ENCODE data around the gene PI4K2B. TPM values are rescaled to one million over a fixed set of nuclear protein-coding genes. Genes with fewer than 3 reads are reported as not detected.
"Not testable (repeated sequence)": the region's sequence is repeated elsewhere in the genome, so short reads cannot be mapped to it uniquely, and the experiment has no call there.

The PI4K2B gene
- total RNA-seq, 2 experiments from 2014 or later, result 32.4 to 35.1 TPM

DNA sequence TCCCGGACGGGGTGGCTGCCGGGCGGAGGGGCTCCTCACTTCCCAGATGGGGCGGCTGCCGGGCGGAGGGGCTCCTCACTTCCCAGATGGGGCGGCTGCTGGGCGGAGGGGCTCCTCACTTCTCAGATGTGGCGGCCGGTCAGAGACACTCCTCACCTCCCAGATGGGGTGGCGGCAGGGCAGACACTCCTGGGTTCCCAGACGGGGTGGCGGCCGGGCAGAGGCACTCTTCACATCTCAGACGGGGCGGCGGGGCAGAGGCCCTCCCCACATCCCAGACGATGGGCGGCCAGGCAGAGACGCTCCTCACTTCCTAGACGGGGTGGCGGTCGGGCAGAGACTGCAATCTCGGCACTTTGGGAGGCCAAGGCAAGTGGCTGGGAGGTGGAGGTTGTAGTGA, 15.7 kb downstream of the PI4K2B start:
- H3K27me3 Mint-ChIP-seq; H3K4me3 Mint-ChIP-seq; DNase-seq; H3K9me3 Mint-ChIP-seq; POLR2A ChIA-PET; H3K27ac Mint-ChIP-seq; ATAC-seq (ENCODE audit: low read depth): not testable (repeated sequence)
- peaks cover 32% of the 10 kb centered on the region for H3K36me3 Mint-ChIP-seq
- H3K4me1 Mint-ChIP-seq, result peaks cover 27% of the 10 kb centered on the region

DNA sequence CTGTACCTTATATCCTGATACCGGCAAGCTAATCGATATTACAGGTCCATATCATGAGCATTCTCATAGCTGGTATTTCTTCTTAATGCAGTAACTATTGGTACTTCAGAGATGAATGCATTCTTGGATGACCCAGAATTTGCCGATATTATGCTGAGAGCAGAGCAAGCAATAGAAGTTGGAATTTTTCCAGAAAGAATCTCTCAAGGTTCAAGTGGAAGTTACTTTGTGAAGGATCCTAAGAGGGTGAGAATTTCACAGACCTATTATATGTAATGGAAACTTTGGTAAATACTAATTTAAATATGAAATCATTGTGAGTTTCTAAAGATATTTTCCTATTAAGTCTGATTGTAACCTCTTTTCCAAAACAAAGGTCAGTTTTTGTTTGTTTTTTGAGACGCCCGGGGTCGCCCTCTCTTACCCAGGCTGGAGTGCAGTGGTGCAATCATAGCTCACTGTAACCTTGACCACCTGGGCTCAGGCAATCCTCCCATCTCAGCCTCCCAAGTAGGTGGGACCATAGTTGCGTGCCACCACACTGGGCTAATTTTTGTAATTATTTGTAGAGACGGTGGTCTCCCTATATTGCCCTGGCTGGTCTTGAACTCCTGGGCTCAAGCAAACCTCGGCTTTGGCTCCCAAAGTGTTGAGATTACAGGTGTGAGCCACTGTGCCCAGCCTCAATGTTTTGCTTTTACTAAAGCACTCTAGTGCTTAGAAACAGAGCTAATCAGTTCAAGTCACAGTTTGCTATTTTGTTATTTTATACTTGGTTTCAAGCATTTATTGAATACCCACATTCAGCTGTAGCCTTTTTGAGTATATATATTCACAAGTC, 18.6 kb downstream of the PI4K2B start:
- H3K27ac Mint-ChIP-seq, result no peak overlapping the region
- POLR2A ChIA-PET, result no interaction called here
- H3K4me3 Mint-ChIP-seq, result no peak overlapping the region

DNA sequence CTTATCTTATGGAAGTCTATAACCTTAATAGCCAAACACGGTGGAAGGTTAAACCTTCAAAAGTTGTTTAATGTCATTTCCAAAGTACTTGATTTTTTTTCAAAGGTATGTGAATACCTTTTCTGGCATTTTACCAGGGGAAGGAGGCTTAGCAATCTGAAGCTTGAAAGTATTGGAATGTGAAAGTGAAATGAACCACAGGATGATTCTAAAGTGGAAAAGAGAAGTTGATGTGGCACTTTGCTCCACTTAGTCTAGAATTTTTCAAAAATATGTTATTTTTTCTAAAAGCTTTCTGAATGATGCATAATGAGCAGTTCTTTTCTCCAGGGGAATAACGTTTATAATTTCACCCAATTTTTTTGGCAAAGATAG, 19.2 kb downstream of the PI4K2B start:
- peaks cover 27% of the 10 kb centered on the region for H3K4me1 Mint-ChIP-seq
- DNase-seq (no peak), ATAC-seq (ENCODE audit: low read depth) (no peak)
- POLR2A ChIA-PET, result no interaction called here
- H3K9me3 Mint-ChIP-seq, result no peaks in the 10 kb centered on the region
- peaks cover 18% of the 10 kb centered on the region for H3K36me3 Mint-ChIP-seq
- no peaks in the 10 kb centered on the region for H3K27me3 Mint-ChIP-seq
- no peak overlapping the region for H3K4me3 Mint-ChIP-seq
- peak overlapping the region; percentile 44 for H3K27ac Mint-ChIP-seq

More for the DNA sequence above, 18.6 kb downstream of the PI4K2B start:
- no peak for DNase-seq
- H3K9me3 Mint-ChIP-seq, result no peaks in the 10 kb centered on the region
- no peak for ATAC-seq (ENCODE audit: low read depth)
- H3K4me1 Mint-ChIP-seq, result peaks cover 27% of the 10 kb centered on the region
- H3K27me3 Mint-ChIP-seq, result no peaks in the 10 kb centered on the region
- peaks cover 21% of the 10 kb centered on the region for H3K36me3 Mint-ChIP-seq

DNA sequence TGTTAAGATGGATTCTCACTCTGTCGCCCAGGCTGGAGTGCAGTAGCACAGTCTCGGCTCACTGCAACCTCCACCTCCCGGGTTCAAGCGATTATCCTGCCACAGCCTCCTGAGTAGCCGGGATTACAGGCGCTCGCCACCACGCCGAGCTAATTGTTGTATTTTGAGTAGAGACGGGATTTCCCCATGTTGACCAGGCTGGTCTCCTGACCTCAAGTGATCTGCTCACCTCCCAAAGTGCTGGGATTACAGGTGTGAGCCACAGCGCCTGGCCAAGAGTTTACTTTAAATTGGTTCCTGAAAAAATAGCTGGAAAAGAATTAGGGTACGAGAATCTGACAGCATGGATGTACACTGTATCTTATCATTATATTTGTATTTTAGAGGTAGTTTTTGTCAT, 20.0 kb downstream of the PI4K2B start:
- POLR2A ChIA-PET, result not testable (repeated sequence)

DNA sequence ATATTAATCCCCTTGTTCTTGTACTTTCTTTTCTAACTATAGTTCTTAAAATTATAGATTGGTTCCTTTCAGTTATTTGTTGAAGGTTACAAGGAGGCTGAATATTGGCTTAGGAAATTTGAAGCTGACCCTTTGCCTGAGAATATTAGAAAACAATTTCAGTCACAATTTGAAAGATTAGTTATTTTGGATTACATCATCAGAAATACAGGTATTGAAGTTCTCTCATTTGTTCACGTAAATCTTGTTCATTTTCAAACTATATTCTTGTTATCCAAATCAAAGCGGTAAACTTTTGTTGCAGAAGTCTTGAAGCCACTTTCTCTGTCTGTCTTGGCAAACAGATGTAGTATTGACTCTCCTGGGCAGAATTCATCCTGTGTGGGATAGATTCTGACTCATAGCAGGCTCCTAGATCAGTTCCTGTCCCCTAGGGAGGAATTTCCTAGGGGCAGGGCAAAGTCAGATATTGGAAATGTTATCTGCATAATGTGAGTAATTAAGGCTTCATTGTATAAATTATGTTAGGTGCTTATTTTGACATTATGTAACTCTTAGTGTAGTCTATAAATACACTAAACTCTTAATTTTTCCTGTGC, 25.2 kb downstream of the PI4K2B start:
- H3K4me1 Mint-ChIP-seq, result peaks cover 2% of the 10 kb centered on the region

More for the DNA sequence above, 20.0 kb downstream of the PI4K2B start:
- not testable (repeated sequence) for H3K27ac Mint-ChIP-seq; ATAC-seq (ENCODE audit: low read depth); DNase-seq; H3K9me3 Mint-ChIP-seq; H3K27me3 Mint-ChIP-seq; H3K4me3 Mint-ChIP-seq
- Mint-ChIP-seq H3K36me3 (peaks cover 14% of the 10 kb centered on the region), H3K4me1 (peaks cover 24% of the 10 kb centered on the region)

DNA sequence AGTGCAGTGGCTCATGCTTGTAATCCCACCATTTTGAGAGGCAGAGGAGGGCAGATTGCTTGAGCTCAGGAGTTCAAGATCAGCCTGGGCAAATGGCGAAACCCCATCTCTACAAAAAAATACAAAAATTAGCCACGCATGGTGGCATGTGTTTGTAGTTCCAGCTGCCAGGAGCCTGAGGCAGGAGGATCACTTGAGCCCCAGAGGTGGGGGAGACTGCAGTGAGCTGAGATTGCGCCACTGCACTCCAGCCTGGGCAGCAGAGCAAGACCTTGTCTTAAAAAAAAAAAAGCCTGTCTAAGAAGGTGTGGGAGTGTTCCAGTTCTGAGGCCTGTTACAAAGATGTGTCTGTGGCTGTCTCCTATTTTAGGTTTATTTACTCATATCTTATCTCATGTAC, 38.0 kb downstream of the PI4K2B start:
- Mint-ChIP-seq H3K36me3 (peaks cover 18% of the 10 kb centered on the region), H3K27me3 (no peaks in the 10 kb centered on the region), H3K4me3 (no peak overlapping the region), H3K9me3 (no peaks in the 10 kb centered on the region), H3K4me1 (no peaks in the 10 kb centered on the region), H3K27ac (no peak overlapping the region)
- POLR2A ChIA-PET, result no interaction called here
- DNase-seq (no peak), ATAC-seq (ENCODE audit: low read depth) (no peak)

More for the DNA sequence above, 25.2 kb downstream of the PI4K2B start:
- H3K27ac Mint-ChIP-seq, result no peak overlapping the region
- no peak for DNase-seq
- peaks cover 20% of the 10 kb centered on the region for H3K36me3 Mint-ChIP-seq
- H3K4me3 Mint-ChIP-seq, result no peak overlapping the region
- no peak for ATAC-seq (ENCODE audit: low read depth)
- no peaks in the 10 kb centered on the region for H3K9me3 Mint-ChIP-seq
- POLR2A ChIA-PET, result no interaction called here
- H3K27me3 Mint-ChIP-seq, result no peaks in the 10 kb centered on the region

DNA sequence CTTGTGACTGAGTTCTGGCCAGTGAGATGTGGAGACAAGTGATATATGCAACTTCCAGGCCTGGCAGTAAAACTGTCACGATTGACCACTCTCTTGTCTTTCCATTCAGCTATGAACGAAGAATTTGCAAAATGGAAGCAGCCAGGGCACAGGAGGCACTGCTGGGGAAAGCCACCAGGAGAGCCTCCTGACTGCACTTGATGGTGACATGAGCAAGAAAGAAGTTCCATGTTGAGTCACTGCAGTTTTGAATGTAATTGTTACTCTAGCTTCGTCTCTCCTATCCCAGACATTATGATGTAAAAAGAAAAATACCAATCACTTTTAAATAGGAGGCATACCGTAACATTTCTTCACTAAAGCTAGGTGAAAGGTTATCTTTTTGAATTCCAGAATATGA, 46.4 kb downstream of the PI4K2B start:
- Mint-ChIP-seq H3K9me3 (no peaks in the 10 kb centered on the region), H3K27ac (no peak overlapping the region), H3K27me3 (no peaks in the 10 kb centered on the region), H3K36me3 (peaks cover 18% of the 10 kb centered on the region), H3K4me1 (no peaks in the 10 kb centered on the region), H3K4me3 (no peak overlapping the region)
- ATAC-seq (ENCODE audit: low read depth), result no peak
- no peak for DNase-seq
- POLR2A ChIA-PET, result no interaction called here

DNA sequence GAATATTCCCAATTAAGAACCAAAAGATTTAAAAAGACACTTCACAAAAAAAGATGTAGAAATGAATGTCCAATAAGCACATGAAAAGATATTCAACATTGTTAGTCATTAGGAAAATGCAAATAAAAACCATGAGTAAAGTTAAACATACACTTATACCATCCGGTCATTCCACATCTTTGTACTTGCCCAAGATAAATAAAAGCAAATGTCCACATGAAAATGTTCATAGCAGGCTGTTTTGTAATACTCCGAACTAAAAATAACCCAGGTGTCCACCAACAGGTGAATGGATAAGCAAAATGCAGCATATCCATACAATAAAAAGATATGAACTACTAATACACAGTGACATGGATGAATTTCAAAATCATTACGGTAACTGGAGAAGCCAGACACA, 50.1 kb downstream of the PI4K2B start:
- Mint-ChIP-seq H3K27ac (no peak overlapping the region), H3K4me3 (no peak overlapping the region), H3K27me3 (peaks cover 14% of the 10 kb centered on the region), H3K9me3 (peaks cover 7% of the 10 kb centered on the region), H3K36me3 (peaks cover 29% of the 10 kb centered on the region), H3K4me1 (no peaks in the 10 kb centered on the region)
- no peak for DNase-seq
- no peak for ATAC-seq (ENCODE audit: low read depth)
- POLR2A ChIA-PET, result no interaction called here

DNA sequence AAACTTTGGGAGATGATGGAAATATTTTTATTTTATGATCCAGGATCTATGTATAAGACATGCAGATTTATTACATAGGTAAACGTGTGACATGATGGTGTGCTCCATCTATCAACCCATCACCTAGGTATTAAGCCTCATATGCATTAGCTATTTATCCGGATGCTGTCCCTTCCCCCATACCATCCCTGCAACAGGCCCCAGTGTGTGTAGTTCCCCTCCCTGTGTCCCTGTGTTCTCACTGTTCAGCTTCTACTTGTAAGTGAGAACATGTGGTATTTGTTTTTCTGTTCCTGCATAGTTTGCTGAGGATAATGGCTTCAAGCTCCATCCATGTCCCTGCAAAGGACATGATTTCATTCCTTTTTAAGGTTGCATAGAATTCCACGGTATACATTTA, 50.6 kb downstream of the PI4K2B start:
- Mint-ChIP-seq H3K27ac (no peak overlapping the region), H3K4me1 (no peaks in the 10 kb centered on the region), H3K9me3 (peaks cover 7% of the 10 kb centered on the region), H3K36me3 (peaks cover 29% of the 10 kb centered on the region), H3K4me3 (no peak overlapping the region), H3K27me3 (peaks cover 14% of the 10 kb centered on the region)
- POLR2A ChIA-PET, result no interaction called here
- DNase-seq, result no peak
- no peak for ATAC-seq (ENCODE audit: low read depth)

DNA sequence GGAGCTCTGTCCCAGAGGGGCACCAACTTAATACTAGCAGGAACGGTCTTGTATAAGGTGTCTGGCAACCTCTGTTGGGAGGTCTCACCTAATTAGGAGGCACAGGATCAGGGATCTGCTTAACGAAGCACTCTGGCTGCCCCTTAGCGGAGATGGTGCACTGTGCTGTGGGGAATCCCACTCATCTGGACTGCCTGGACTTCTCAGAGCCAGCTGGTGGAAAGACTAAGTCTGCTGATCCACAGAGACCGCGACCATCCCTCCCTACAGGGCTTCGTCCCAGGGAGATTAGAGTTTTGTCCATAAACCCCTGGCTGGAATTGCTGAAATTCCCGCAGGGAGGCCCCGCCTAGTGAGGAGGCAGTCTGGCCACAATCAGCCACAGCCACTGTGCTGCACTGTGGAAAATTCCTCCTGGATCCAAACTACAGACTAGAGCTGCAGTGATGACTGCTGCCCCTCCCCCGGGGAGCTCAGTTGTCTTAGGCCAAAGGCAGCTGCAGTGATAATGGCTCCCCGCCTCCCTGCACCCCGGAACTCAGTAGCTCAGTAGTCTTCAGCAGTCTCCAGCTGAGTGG, 56.7 kb downstream of the PI4K2B start:
- H3K27me3 Mint-ChIP-seq, result peaks cover 14% of the 10 kb centered on the region
- H3K9me3 Mint-ChIP-seq, result peaks cover 7% of the 10 kb centered on the region
- H3K4me1 Mint-ChIP-seq, result no peaks in the 10 kb centered on the region
- H3K4me3 Mint-ChIP-seq, result no peak overlapping the region
- H3K36me3 Mint-ChIP-seq, result peaks cover 12% of the 10 kb centered on the region
- H3K27ac Mint-ChIP-seq, result no peak overlapping the region
- DNase-seq, result no peak
- POLR2A ChIA-PET, result no interaction called here
- no peak for ATAC-seq (ENCODE audit: low read depth)

DNA sequence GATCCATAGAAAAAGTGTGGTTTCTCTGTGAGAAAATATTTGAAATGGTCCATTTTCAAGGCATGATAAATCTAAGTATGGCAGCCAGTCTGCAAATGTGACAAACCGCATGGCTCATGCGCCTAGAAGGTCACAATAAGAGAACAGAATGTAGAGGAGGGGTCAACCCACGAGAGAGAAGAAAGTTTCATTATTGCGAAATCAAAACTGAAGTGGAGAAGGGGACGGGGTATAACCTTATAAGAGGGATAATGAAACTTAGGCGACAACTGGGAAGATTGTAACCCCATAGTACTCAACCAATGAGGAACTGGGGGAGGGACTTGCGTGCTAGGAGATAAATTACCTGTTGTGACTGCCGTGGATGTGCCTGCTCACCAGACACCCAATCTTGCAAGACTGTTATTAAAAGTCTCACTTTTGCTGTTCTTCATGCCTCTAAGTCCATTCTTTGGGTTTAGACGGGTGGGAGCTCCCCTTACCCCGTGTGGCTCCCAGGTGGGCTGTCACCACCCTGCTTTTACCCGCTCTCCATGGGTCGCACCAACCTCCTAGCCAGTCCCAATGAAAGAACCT, 57.4 kb downstream of the PI4K2B start:
- ATAC-seq (ENCODE audit: low read depth) (no peak), DNase-seq (no peak)
- no peak overlapping the region for H3K27ac Mint-ChIP-seq
- H3K27me3 Mint-ChIP-seq, result peaks cover 9% of the 10 kb centered on the region
- H3K4me1 Mint-ChIP-seq, result no peaks in the 10 kb centered on the region
- peaks cover 7% of the 10 kb centered on the region for H3K9me3 Mint-ChIP-seq
- POLR2A ChIA-PET, result no interaction called here
- peaks cover 12% of the 10 kb centered on the region for H3K36me3 Mint-ChIP-seq
- no peak overlapping the region for H3K4me3 Mint-ChIP-seq

DNA sequence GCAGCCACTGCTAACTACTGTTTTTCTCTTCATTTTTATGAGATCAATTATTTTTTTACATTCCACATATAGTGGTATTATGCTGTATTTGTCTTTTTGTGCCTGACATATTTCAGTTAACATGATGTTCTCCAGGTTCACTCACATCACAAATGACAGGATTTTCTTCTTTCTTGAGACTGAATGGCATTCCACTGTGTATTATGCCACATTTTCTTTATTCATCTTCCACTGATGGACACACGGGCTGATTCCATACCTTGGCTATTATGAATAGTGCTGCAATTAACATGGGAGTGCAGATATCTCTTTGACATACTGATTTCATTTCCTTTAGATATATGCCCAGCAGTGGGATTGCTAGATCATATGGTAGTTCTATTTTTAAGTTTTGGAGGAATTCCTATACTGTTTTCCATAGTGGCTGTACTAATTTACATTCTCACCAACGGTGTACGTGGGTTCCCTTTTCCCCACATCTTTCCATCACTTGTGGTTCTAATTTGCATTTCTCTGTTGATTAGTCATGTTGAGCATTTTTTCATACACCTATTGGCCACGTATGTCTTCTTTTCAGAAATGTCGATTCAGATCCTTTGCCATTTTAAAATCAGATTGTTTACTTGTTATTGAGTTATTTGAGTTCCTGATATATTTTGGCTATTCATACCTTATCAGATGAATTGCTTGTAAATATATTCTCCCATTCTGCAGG, 63.9 kb downstream of the PI4K2B start:
- Mint-ChIP-seq H3K27ac (no peak overlapping the region), H3K4me3 (no peak overlapping the region), H3K4me1 (no peaks in the 10 kb centered on the region), H3K9me3 (no peaks in the 10 kb centered on the region), H3K27me3 (peaks cover 10% of the 10 kb centered on the region), H3K36me3 (no peaks in the 10 kb centered on the region)
- POLR2A ChIA-PET, result no interaction called here
- no peak for DNase-seq
- ATAC-seq (ENCODE audit: low read depth), result no peak

DNA sequence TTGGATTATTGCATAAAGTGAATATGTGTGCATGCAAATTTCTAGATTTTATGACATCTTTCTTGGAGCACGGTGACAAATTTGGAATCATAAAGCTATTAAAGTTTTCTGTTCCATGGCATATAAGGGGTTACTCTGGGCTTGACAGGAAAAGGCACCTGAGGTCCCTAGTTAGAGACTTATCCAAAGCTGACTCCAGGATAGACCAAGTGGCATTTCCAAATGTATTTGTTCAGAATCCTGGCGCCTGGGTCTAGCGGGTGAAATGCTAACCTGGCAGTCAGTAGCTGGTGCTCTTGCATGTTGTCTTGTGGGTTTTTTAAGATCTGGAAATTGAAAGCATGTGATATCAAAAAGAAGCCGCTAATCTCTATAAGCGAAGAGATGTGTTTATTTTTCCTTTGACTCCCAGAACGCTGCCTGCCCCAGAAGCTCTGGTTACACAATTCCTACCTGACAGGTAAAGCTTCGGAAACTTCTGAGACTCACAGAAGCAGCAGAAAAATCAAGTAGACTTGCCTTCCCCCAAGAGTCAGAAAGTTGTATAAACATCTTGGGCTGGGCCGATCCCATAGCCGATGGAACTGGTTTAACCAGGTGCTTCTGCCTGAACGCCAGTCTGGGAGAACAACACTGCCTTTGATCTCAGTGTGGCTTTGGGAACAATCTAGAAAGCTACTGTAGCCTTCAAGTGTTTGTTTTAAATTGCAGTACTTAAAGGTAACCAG, 65.8 kb downstream of the PI4K2B start:
- ATAC-seq (ENCODE audit: low read depth) (no peak), DNase-seq (no peak)
- H3K4me1 Mint-ChIP-seq, result no peaks in the 10 kb centered on the region
- no peak overlapping the region for H3K4me3 Mint-ChIP-seq
- peaks cover 14% of the 10 kb centered on the region for H3K27me3 Mint-ChIP-seq
- POLR2A ChIA-PET, result no interaction called here
- no peaks in the 10 kb centered on the region for H3K9me3 Mint-ChIP-seq
- H3K27ac Mint-ChIP-seq, result no peak overlapping the region
- no peaks in the 10 kb centered on the region for H3K36me3 Mint-ChIP-seq
